CD4-positive, alpha-beta T cell treated with Interleukin-4 for 4 hours (primary cell): ENCODE data around the gene AGBL1.

Experiments used
- DNase-seq: peaks from one replicate; pipeline ENCODE4 v3.0.0-alpha.2; 2020

Gene AGBL1

GRCh38 chr15:86538141-86538540 is 458.5 kb downstream of the AGBL1 start:
- no peak for DNase-seq

- DNase-seq, result no peak
These were observed 461.3 kb downstream of the AGBL1 start for GRCh38 chr15:86540840-86541467.

- no peak for DNase-seq
These were observed 461.9 kb downstream of the AGBL1 start for GRCh38 chr15:86541540-86541939.

- DNase-seq, result no peak
These were observed 470.4 kb downstream of the AGBL1 start for GRCh38 chr15:86550075-86550474.

GRCh38 chr15:86553108-86553507 is 473.4 kb downstream of the AGBL1 start:
- DNase-seq, result no peak

GRCh38 chr15:86555098-86555497 is 475.4 kb downstream of the AGBL1 start:
- no peak for DNase-seq

GRCh38 chr15:86555939-86556338 is 476.3 kb downstream of the AGBL1 start:
- DNase-seq, result no peak

GRCh38 chr15:86556396-86557017 is 476.8 kb downstream of the AGBL1 start:
- DNase-seq, result no peak

- DNase-seq, result no peak
These were observed 477.4 kb downstream of the AGBL1 start for GRCh38 chr15:86557018-86557550.

- no peak for DNase-seq
These were observed 478.6 kb downstream of the AGBL1 start for GRCh38 chr15:86558252-86558651.

- no peak for DNase-seq
These were observed 479.0 kb downstream of the AGBL1 start for GRCh38 chr15:86558686-86559085.

GRCh38 chr15:86568378-86568777 is 488.7 kb downstream of the AGBL1 start:
- no peak for DNase-seq

GRCh38 chr15:86570738-86571137 is 491.1 kb downstream of the AGBL1 start:
- no peak for DNase-seq

- DNase-seq, result no peak
These were observed 492.2 kb downstream of the AGBL1 start for GRCh38 chr15:86571873-86572272.

- DNase-seq, result no peak
These were observed 492.7 kb downstream of the AGBL1 start for GRCh38 chr15:86572368-86572841.

GRCh38 chr15:86573476-86573875 is 493.8 kb downstream of the AGBL1 start:
- DNase-seq, result no peak

GRCh38 chr15:86588413-86588812 is 508.7 kb downstream of the AGBL1 start:
- no peak for DNase-seq

- DNase-seq, result no peak
These were observed 510.8 kb downstream of the AGBL1 start for GRCh38 chr15:86590461-86590860.

GRCh38 chr15:86591158-86591557 is 511.5 kb downstream of the AGBL1 start:
- no peak for DNase-seq

- DNase-seq, result no peak
These were observed 512.5 kb downstream of the AGBL1 start for GRCh38 chr15:86591994-86592735.

- no peak for DNase-seq
These were observed 516.1 kb downstream of the AGBL1 start for GRCh38 chr15:86595741-86596140.

GRCh38 chr15:86603466-86603865 is 523.8 kb downstream of the AGBL1 start:
- DNase-seq, result no peak

- DNase-seq, result no peak
These were observed 529.0 kb downstream of the AGBL1 start for GRCh38 chr15:86608461-86609205.
